ENCODE measurements around the gene LPP. TPM values are rescaled to one million over a fixed set of nuclear protein-coding genes. Genes with fewer than 3 reads are reported as not detected.

LPP gene
- total RNA-seq, 1 donor from 2014 or later, result 1,791 TPM

GRCh38 chr3:188284455-188285212, 130.7 kb downstream of the LPP start:
- no peak for TF ChIP-seq CTCF (IDR thresholded peaks at IDR 0.05)
- H3K27ac ChIP-seq, result peak overlapping the region; percentile 92 to 94
- no peaks in the 10 kb centered on the region for H3K9me3 ChIP-seq

GRCh38 chr3:188286087-188286513, 132.1 kb downstream of the LPP start:
- Histone ChIP-seq H3K27ac (peak overlapping the region; percentile 92 to 94), H3K36me3 (peaks cover 8 to 19% of the 10 kb centered on the region in 2 donors), H3K4me3 (no peak overlapping the region), H3K27me3 (no peaks in the 10 kb centered on the region), H3K4me1 (peaks cover 29 to 70% of the 10 kb centered on the region in 2 donors), H3K9me3 (no peaks in the 10 kb centered on the region)
- intact Hi-C loops (cut with DNase I), result loop anchor here (1.0 to 10.0 kb wide), 2 partner anchors 399 to 541 kb away; partner anchors contain the start of gene BCL6
- DNase-seq (ENCODE audit: low spot score in 2 of 2), result peak; percentile 43 to 91
- no peak for TF ChIP-seq CTCF (IDR thresholded peaks at IDR 0.05)

More at GRCh38 chr3:188284455-188285212, 130.7 kb downstream of the LPP start:
- H3K27me3 ChIP-seq, result no peaks in the 10 kb centered on the region
- H3K4me1 ChIP-seq, result peaks cover 26 to 72% of the 10 kb centered on the region in 2 donors
- intact Hi-C loops (cut with DNase I), result loop anchor here (2.0 to 10.0 kb wide), 2 partner anchors 14 to 400 kb away; no protein-coding TSS in a partner anchor
- no peak for DNase-seq (ENCODE audit: low spot score in 2 of 2)
- peaks cover 0 to 6% of the 10 kb centered on the region in 2 donors for H3K36me3 ChIP-seq
- no peak overlapping the region for H3K4me3 ChIP-seq

- no peak for TF ChIP-seq CTCF (IDR thresholded peaks at IDR 0.05)
- Histone ChIP-seq H3K27me3 (no peaks in the 10 kb centered on the region), H3K4me1 (peaks cover 29 to 64% of the 10 kb centered on the region in 2 donors), H3K9me3 (no peaks in the 10 kb centered on the region), H3K27ac (peak overlapping the region; percentile 92 to 94), H3K36me3 (peaks cover 8 to 19% of the 10 kb centered on the region in 2 donors), H3K4me3 (no peak overlapping the region)
- no peak for DNase-seq (ENCODE audit: low spot score in 2 of 2)
- intact Hi-C loops (cut with DNase I), result loop anchor here (10.0 kb wide), 1 partner anchor 397 kb away; no protein-coding TSS in a partner anchor
Measured at GRCh38 chr3:188287339-188287738, 133.4 kb downstream of the LPP start.

GRCh38 chr3:188287762-188288505, 134.0 kb downstream of the LPP start:
- DNase-seq (ENCODE audit: low spot score in 2 of 2), result no peak

More at GRCh38 chr3:188287762-188288505, 134.0 kb downstream of the LPP start:
- intact Hi-C loops (cut with DNase I), result loop anchor here (10.0 kb wide), 1 partner anchor 397 kb away; no protein-coding TSS in a partner anchor
- Histone ChIP-seq H3K4me1 (peaks cover 29 to 58% of the 10 kb centered on the region in 2 donors), H3K4me3 (no peak overlapping the region), H3K36me3 (peaks cover 8 to 19% of the 10 kb centered on the region in 2 donors), H3K9me3 (no peaks in the 10 kb centered on the region), H3K27me3 (no peaks in the 10 kb centered on the region), H3K27ac (peak overlapping the region; percentile 92 to 94)
- no peak for TF ChIP-seq CTCF (IDR thresholded peaks at IDR 0.05)
